Motor neuron (in vitro differentiated cells): ENCODE results near the gene PTRH1. TPM values are rescaled to one million over a fixed set of nuclear protein-coding genes. Genes with fewer than 3 reads are reported as not detected.
A peak's percentile ranks its signal among the peaks of the same experiment; 100 is the strongest.

Source experiments
- ATAC-seq, 8 experiments: fragments of 200-7000 bp; cut with Tn5 transposase; replicated peaks in 6 of 8; 2 replicates each; pipeline ENCODE4 v1.8.0; 2021; ENCODE audit warnings: mild to moderate bottlenecking in 8 of 8, moderate library complexity in 8 of 8
- H3K27ac ChIP-seq, 2 donors: fragments of 250-450 bp; sonication (Bioruptor Pico); 2 replicates each; pipeline ENCODE4 v1.9.0; 2021; ENCODE audit warnings: antibody characterized with exemption in 2 of 2, mild to moderate bottlenecking in 2 of 2, moderate library complexity in 1 of 2
- H3K4me1 ChIP-seq, 2 donors: fragments of 250-450 bp; sonication (Bioruptor Pico); replicated peaks in 1 of 2; 2 replicates each; pipeline ENCODE4 v1.6.1; 2021; ENCODE audit warnings: antibody characterized with exemption in 2 of 2, mild to moderate bottlenecking in 2 of 2, moderate library complexity in 1 of 2
- H3K4me3 ChIP-seq, 5 donors: fragments of 250-450 bp; sonication (Bioruptor Pico); 2 replicates each; pipeline ENCODE4 v1.9.0; 2021; ENCODE audit warnings: antibody characterized with exemption in 5 of 5, mild to moderate bottlenecking in 5 of 5, moderate library complexity in 4 of 5
- WGBS, 10 experiments: fragments of 450-650 bp; shearing (Covaris generic); methylation state at CpG; one replicate each; pipeline ENCODE4 v1.0.0; 2022; 5-methylcytosine and 5-hydroxymethylcytosine counted together
- in situ Hi-C, 9 experiments: fragments of 400-800 bp; cut with MboI; loops; one replicate each; pipeline ENCODE4 v1.15.0; 2021; ENCODE audit warnings: low sequenced_read_pairs in 9 of 9, low pct_unique_long_range_greater_than_20kb in 2 of 9; ENCODE audit not compliant: unreplicated experiment in 9 of 9
- total RNA-seq, 8 experiments: library from RNA; unstranded; fragments of 300-600 nt; gene quantifications; 2 replicates each; pipeline versions ENCODE4 v1.2.3 to v1.2.4, GENCODE V29; 2022

Gene PTRH1
- total RNA-seq, 8 experiments from 2014 or later = 6.1 to 48.9 (median 11.5) TPM

DNA sequence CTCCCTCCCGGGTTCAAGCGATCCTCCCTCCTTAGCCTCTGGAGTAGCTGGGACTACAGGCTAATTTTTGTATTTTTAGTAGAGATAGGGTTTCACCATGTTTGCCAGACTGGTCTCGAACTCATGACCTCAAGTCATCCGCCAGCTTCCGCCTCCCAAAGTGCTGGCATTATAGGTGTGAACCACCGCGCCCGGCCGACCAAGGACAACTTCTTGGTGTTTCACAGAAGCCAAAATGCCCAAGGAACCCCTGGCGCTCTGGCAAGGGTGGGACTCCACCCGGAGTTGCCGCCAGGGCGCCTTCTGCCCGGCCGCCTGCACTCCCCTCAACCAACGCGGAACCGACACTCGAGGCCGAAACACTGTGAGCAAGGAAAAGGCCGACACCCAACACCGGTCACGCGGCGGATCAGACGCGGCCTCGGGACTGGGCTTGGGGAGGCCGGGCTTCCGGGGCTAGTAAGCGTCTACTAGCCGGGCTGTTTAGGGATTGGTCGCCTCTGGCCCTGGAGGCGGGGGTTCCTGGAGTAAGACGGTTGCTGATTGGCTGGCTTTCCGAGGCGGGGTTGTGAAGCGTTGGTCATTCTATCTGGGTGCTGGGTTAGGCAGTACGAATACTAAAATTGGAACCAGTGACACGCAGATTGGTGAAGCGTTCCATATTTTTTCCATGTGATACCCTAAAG is 16.3 kb downstream of the PTRH1 start:
- WGBS, 10 experiments = 3 to 34% (median 23%) methylated on average over 2 to 26 of the region's 41 CpGs; no CpG with 5 or more reads in 4 of the 10 experiments
- in situ Hi-C loops = loop anchor here in 1 of 9 experiments (25.0 kb wide), 1 partner anchor 187 kb away; no protein-coding TSS in a partner anchor
- H3K27ac ChIP-seq = no peak overlapping the region
- H3K4me1 ChIP-seq = peaks cover 0 to 5% of the 10 kb centered on the region in 2 donors
- peak; percentile 78 to 97 (median 93) for ATAC-seq
- peak overlapping the region in 4 of 5 donors; percentile 16 to 26 (median 22) for H3K4me3 ChIP-seq

DNA sequence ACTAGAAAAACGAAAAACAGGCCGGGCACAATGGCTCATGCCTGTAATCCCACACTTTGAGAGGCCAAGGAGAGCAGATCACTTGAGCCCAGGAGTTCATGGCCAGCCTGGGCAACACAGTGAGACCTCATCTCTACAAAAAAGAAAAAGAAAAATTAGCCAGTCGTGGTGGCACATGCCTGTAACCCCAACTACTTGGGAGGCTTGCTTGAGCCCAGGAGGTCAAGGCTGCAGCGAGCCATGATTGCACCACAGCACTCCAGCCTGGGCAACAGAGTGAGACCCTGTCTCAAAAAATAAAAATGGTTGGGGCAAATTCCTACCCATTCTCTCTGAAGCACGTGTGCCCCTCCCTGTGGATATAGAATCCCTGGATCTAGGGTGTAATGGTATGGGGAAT is 17.1 kb downstream of the PTRH1 start:
- ATAC-seq = no peak
- H3K27ac ChIP-seq = no peak overlapping the region
- 71 to 100% (median 92%) methylated on average over 1 to 4 of the region's 5 CpGs; no CpG with 5 or more reads in 1 of the 10 experiments for WGBS, 10 experiments
- H3K4me1 ChIP-seq = peaks cover 0 to 5% of the 10 kb centered on the region in 2 donors
- in situ Hi-C loops = loop anchor here in 1 of 9 experiments (25.0 kb wide), 1 partner anchor 186 kb away; no protein-coding TSS in a partner anchor
- H3K4me3 ChIP-seq = no peak overlapping the region

DNA sequence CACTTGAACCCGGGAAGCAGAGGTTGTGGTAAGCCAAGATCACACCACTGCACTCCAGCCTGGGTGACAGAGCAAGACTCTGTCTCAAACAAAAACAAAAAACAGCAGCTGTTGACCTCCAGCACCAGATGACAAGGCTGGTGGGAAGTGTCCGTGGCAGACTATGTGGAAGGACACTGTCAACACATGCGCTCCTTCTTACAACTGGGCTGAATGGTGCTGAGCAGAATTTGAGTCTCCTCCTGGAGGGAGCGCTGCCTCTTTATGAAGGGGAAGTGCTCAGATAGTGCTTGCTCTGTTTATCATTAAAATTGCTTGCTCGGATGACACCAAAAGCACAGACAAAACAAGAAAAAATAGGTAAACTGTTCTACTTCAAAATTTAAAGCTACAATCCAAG is 17.9 kb downstream of the PTRH1 start:
- WGBS, 10 experiments = 27 to 100% (median 87%) methylated on average over 1 to 5 of the region's 5 CpGs
- no peak for ATAC-seq
- Histone ChIP-seq H3K4me1 (peaks cover 0 to 5% of the 10 kb centered on the region in 2 donors), H3K27ac (no peak overlapping the region), H3K4me3 (no peak overlapping the region)
- in situ Hi-C loops = loop anchor here in 1 of 9 experiments (25.0 kb wide), 1 partner anchor 185 kb away; no protein-coding TSS in a partner anchor

DNA sequence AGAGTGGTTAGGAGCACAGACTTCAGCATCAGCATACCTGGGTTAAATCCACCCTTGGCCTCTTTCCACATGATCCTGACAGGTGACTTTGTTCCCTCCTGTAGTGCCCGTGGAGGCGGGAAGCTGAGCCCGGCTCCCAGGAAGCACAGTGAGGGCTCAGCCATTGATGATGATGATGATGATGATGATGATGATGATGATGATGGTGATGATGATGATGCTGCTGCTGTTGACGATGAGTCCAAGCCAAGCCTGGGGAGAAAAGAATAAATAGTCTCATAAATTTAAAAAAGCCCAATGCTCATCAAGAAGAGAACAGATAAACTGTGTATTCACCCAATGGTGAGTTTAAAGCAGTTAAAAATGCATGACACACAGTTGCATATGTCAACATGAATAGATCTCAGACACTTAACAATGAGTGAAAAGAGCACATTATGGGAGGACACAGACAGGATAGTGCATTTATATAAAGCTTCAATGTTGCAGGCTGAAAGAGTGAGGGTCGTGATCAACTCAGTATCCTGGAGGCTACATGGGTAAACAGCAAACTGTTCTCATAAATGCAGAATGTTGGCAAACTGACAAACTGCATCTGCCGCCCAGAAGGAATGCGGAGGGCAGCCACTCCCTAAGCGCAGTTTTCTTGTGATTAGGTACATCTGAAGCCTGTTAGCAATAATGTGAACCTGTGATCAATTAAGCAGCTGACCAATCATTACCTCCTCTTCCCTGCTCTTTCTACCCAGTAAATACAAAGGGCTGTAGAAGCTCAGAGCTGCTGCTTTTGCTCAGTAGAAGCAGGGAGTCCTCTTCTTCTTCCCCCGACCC is 20.4 kb downstream of the PTRH1 start:
- WGBS, 10 experiments = 0 to 96% (median 78%) methylated on average over 1 to 7 of the region's 9 CpGs; no CpG with 5 or more reads in 1 of the 10 experiments
- ATAC-seq = peak in 4 of 8 experiments; percentile 10 to 37 (median 24)
- in situ Hi-C loops = loop anchor here in 1 of 9 experiments (25.0 kb wide), 1 partner anchor 183 kb away; no protein-coding TSS in a partner anchor
- no peak overlapping the region for H3K4me3 ChIP-seq
- H3K4me1 ChIP-seq = peaks cover 0 to 5% of the 10 kb centered on the region in 2 donors
- no peak overlapping the region for H3K27ac ChIP-seq

DNA sequence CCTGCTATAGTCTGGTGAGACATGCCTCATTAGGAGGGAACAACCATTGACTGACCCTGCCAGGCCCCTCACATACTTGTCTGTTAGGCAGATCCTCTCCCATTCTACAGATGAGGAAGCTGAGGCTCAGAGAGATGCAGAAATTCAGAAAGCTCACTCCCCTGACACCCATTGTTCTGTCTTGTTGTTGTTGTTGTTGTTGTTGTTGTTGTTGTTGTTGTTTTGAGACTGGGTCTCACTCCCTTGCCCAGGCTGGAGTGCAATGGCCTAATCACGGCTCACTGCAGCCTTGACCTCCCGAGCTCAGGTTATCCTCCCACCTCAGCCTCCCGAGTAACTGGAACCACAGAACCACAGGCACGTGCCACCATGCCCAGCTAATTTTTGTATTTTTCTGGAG is 21.8 kb downstream of the PTRH1 start:
- ATAC-seq = no peak
- H3K27ac ChIP-seq = no peak overlapping the region
- peaks cover 0 to 5% of the 10 kb centered on the region in 2 donors for H3K4me1 ChIP-seq
- WGBS, 10 experiments = 75 to 100% (median 95%) methylated on average over 1 to 4 of the region's 4 CpGs; no CpG with 5 or more reads in 5 of the 10 experiments
- no peak overlapping the region for H3K4me3 ChIP-seq
- in situ Hi-C loops = loop anchor here in 1 of 9 experiments (25.0 kb wide), 1 partner anchor 181 kb away; no protein-coding TSS in a partner anchor

DNA sequence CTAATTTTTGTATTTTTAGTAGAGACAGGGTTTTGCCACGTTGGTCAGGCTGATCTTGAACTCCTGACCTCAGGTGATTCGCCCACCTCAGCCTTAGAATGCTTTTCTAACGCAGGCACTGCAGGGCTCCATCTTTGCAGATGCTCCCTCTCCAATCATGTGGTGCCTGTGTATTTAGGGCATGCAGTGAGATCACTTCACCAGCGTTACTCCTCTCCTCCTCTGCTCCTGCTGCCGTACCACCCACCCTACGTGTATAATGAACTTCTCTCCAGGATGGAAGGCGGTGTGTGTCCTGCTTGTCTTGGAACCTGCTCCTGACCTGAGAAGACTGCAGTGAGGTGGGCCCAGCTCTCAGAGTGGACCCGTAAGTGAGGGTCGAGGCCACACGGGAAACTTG is 22.3 kb downstream of the PTRH1 start:
- no peak for ATAC-seq
- in situ Hi-C loops = loop anchor here in 1 of 9 experiments (25.0 kb wide), 1 partner anchor 181 kb away; no protein-coding TSS in a partner anchor
- Histone ChIP-seq H3K4me1 (peaks cover 0 to 5% of the 10 kb centered on the region in 2 donors), H3K4me3 (no peak overlapping the region), H3K27ac (no peak overlapping the region)
- 50 to 86% (median 64%) methylated on average over 1 to 5 of the region's 10 CpGs; no CpG with 5 or more reads in 5 of the 10 experiments for WGBS, 10 experiments

DNA sequence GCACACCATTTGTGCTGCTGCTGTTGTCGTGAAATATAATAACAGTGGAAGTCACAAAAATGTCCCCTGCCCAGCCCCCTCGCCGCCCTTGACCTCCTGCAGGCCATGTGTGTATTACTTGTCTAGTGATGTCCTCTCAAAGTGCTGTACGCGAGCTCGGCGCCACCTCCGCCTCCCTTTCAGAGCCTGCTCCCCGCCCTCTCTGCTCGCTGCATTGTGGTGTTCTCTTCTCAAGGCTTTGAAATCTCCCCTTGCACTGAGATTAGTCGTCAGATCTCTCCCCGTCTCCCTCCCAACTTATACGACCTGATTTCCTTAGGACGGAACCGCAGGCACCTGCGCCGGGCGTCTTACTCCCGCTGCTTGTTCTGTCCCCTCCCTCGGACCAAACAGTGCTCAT is 23.4 kb downstream of the PTRH1 start:
- Histone ChIP-seq H3K4me1 (peaks cover 0 to 5% of the 10 kb centered on the region in 2 donors), H3K27ac (no peak overlapping the region), H3K4me3 (no peak overlapping the region)
- WGBS, 10 experiments = 50 to 90% (median 82%) methylated on average over 1 to 18 of the region's 20 CpGs; no CpG with 5 or more reads in 4 of the 10 experiments
- in situ Hi-C loops = loop anchor here in 1 of 9 experiments (25.0 kb wide), 1 partner anchor 180 kb away; no protein-coding TSS in a partner anchor
- no peak for ATAC-seq

DNA sequence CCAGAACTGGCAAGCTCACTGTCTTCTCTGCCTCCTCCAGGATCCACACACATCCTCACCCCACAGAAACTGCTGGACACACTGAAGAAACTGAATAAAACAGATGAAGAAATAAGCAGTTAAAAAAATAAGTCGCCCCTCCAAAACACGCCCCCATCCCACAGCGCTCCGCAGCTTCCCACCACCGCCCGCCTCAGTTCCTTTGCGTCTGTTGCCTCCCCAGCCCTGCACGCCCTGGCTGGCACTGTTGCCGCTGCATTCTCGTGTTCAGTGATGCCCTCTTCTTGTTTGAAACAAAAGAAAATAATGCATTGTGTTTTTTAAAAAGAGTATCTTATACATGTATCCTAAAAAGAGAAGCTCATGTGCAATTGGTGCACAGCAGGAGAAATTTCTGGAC is 24.7 kb downstream of the PTRH1 start:
- Histone ChIP-seq H3K4me1 (peaks cover 0 to 5% of the 10 kb centered on the region in 2 donors), H3K27ac (no peak overlapping the region), H3K4me3 (no peak overlapping the region)
- 80 to 100% (median 92%) methylated on average over 1 to 5 of the region's 10 CpGs; no CpG with 5 or more reads in 6 of the 10 experiments for WGBS, 10 experiments
- in situ Hi-C loops = loop anchor here in 1 of 9 experiments (25.0 kb wide), 1 partner anchor 178 kb away; no protein-coding TSS in a partner anchor
- no peak for ATAC-seq

DNA sequence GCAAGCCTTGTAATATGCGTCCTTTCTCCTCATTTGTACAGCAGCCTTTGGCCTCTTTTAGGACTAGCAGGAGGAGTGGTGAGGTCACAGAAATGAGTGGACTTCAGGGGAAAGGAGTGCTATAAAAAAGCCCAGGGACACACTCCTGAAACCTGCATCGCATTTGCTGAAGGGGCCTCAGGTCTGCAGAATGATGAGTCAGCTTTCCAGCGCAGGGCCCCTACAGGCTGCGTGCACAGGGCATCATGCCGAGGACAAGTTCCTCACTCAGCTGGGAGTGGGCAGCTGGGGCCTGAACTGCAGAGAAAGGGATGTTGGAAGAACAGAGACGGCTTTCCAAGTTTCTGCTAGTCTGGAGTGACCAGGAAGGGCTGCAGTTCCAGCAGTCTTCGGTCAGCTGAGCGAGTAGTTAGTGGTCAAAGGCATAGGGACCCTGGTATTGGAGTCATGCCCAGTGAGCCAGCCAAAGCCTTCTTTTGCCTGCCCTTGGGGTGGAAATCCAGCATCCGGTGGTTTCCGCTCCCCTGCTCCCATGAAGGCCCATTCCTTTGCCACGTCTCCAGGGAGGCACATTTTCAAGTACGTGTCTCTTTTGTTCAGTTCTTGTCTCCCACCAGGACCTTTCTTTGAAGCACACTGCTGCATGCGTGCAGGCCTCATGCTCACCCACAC is 26.0 kb downstream of the PTRH1 start:
- peak in 3 of 8 experiments; percentile 24 to 54 (median 35) for ATAC-seq
- no peak overlapping the region for H3K4me3 ChIP-seq
- in situ Hi-C loops = loop anchor here in 1 of 9 experiments (25.0 kb wide), 1 partner anchor 177 kb away; no protein-coding TSS in a partner anchor
- H3K27ac ChIP-seq = no peak overlapping the region
- no peaks in the 10 kb centered on the region for H3K4me1 ChIP-seq
- WGBS, 10 experiments = 80 to 100% (median 93%) methylated on average over 1 to 11 of the region's 13 CpGs; no CpG with 5 or more reads in 3 of the 10 experiments

DNA sequence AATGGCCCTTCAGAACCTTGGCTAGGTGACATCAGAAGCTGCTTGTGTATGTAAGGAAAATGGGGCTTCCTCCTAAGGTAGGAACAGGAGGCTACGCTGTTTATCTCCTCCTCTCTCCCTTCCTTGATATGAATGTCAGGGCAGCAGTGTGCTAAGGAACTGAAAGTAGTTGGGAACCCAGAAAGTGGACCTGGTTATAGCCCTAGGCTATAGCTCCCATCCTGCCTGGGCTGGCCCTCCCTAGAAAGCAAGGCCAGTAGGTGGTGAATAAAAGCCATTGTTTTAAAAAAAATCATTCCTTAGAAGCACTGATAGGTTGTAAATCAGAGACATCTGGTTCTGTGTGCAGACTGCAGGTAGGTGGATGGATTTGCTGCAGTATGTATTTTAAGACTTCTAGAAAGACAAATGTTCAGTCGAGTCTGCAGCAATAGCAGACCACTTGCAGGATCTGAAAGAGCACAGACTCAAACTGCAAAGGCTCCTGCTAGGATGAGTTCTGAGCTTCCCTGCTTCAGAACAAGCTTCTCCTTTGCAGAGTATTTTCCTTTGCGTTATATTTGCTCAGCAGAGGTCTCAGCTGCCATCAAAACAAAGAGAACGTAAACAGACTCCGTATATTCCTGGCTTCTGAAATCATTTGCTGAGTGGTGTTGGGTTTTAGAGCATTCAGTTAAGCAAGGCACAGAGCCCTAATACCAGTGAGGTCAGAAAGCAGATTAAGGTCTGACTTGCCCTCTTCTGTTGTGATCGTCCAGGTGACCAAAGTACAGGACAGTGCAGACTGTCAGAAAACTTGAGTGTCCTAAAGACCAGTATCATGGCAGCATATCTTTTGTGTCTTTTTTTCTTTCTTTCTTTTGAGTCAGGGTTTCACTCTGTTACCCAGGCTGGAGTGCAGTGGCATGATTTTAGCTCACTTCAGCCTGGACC is 28.7 kb downstream of the PTRH1 start:
- Histone ChIP-seq H3K4me1 (no peaks in the 10 kb centered on the region), H3K4me3 (no peak overlapping the region), H3K27ac (no peak overlapping the region)
- in situ Hi-C loops = loop anchor here in 1 of 9 experiments (25.0 kb wide), 1 partner anchor 174 kb away; no protein-coding TSS in a partner anchor
- WGBS, 10 experiments = 77 to 100% (median 90%) methylated on average over 1 to 5 of the region's 6 CpGs
- ATAC-seq = peak in 1 of 8 experiments; percentile 65

DNA sequence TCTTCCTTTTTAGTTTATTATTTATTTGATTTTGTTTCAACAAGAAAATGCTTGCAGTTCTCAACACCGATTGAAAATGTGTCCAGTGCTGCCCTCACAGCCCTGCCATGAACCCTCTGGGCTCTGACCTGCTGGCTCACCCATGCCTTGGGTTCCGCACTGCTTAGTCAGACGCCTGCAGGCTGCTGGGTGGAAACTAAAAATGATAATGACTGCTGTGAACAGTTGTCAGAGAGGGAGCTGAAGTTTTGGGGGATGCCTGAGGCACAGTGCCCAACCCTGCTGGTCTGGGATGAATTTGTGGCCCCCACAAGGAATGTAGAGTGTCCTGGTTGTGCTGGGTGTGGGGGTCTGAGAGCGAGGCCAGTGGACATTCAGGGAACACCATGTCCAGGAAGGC is 30.9 kb downstream of the PTRH1 start:
- WGBS, 10 experiments = 0 to 100% (median 96%) methylated on average over 1 to 4 of the region's 4 CpGs; no CpG with 5 or more reads in 3 of the 10 experiments
- Histone ChIP-seq H3K4me3 (no peak overlapping the region), H3K4me1 (no peaks in the 10 kb centered on the region), H3K27ac (no peak overlapping the region)
- ATAC-seq = peak in 3 of 8 experiments; percentile 83 to 85 (median 84)
- in situ Hi-C loops = loop anchor here in 1 of 9 experiments (25.0 kb wide), 1 partner anchor 172 kb away; no protein-coding TSS in a partner anchor
